ENCODE measurements around the gene PRMT1. TPM values are rescaled to one million over a fixed set of nuclear protein-coding genes. Genes with fewer than 3 reads are reported as not detected.

PRMT1 gene
- polyA plus RNA-seq, 1 donor from 2014 or later: 610 TPM

GRCh38 chr19:49688531-49689132 lies 11.6 kb downstream of the PRMT1 start:
- Histone ChIP-seq H3K9me3 (ENCODE audit: low read length) (no peaks in the 10 kb centered on the region), H2AFZ (ENCODE audit: low read depth, low read length) (no peak overlapping the region), H3K36me3 (ENCODE audit: insufficient read depth, low read length) (no peaks in the 10 kb centered on the region), H3K4me3 (ENCODE audit: low read length) (peak overlapping the region; percentile 71), H3F3A (ENCODE audit: insufficient read depth, low read length, poor library complexity, severe bottlenecking) (no peaks in the 10 kb centered on the region), H3K9me2 (ENCODE audit: insufficient read depth, low read length) (no peaks in the 10 kb centered on the region), H3K4me2 (ENCODE audit: low read length) (peak overlapping the region; percentile 68), H3K27ac (ENCODE audit: low read length) (peak overlapping the region; percentile 99), H4K20me1 (ENCODE audit: insufficient read depth) (no peaks in the 10 kb centered on the region), H3K27me3 (ENCODE audit: insufficient read depth, low read depth, low read length) (no peaks in the 10 kb centered on the region), H3K79me2 (replicated peaks; ENCODE audit: insufficient read depth, low read length) (peaks cover 21% of the 10 kb centered on the region), H3K9ac (ENCODE audit: low read length) (peak overlapping the region; percentile 98)
- no peak for TF ChIP-seq EZH2 (IDR thresholded peaks at IDR 0.05; ENCODE audit: borderline replicate concordance, insufficient read depth, low read length, poor library complexity, severe bottlenecking)
- no peak for TF ChIP-seq MXI1 (conservative IDR thresholded peaks at IDR 0.05; ENCODE audit: poor library complexity, severe bottlenecking)
- TF ChIP-seq SMC3 (conservative IDR thresholded peaks at IDR 0.05; ENCODE audit: poor library complexity): no peak

DNA sequence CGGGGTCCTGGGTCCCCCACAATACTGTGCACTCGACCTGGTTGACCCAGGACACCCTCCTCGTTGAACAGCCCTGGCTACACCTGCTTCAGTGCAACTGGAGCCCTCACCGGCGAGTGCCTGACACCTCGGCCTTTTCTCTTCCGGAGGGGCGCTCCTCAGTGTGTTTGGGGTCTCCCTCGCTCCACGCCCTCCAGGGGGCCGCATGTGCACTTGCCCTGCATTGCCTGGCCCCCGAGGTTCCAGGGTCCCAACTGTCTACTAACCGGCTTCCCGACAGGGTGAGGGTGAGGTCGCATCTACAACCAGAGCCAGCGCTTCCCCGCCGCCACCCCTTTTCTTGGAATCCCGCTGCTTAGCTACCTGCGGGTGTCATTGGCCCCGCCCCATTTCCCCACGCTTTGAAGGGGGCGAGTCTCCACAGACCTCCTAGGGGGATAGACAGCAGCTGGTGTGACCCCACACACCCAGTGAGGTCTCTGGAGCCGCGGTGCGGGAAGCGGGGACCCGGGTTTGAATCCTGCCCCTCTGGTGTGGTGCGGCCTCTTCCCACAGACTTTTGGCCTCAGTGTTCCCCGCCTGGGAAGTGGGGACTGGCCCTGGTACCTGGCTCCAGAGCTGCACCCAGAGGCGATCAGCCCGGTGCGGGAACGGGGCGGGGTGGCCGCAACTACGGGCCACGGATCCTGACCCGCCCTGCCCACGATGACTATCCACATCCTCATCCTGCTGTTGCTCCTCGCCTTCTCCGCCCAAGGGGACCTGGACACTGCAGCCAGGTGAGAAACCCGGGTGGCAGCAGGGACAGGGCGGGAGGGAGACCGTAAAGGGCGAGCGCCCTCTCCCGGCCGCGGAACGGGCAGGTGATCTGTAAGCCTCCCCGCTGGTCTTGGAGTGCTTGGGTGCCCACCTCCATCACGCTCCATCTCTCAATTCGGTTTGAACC lies 12.3 kb downstream of the PRMT1 start, which contains the start of gene ADM5:
Gene ADM5 (plus strand): TSS at position 462 of the 946 bp plus-strand sequence. CDS start 244 bp downstream, at position 706.
- no peaks in the 10 kb centered on the region for H3K36me3 ChIP-seq (ENCODE audit: insufficient read depth, low read length)
- no peaks in the 10 kb centered on the region for H3K27me3 ChIP-seq (ENCODE audit: insufficient read depth, low read depth, low read length)
- H3F3A ChIP-seq (ENCODE audit: insufficient read depth, low read length, poor library complexity, severe bottlenecking): no peaks in the 10 kb centered on the region
- H3K9me3 ChIP-seq (ENCODE audit: low read length): no peaks in the 10 kb centered on the region
- peaks cover 21% of the 10 kb centered on the region for H3K79me2 ChIP-seq (replicated peaks; ENCODE audit: insufficient read depth, low read length)
- H3K4me3 ChIP-seq (ENCODE audit: low read length): peak within 1 kb of the TSS; percentile 71
- H4K20me1 ChIP-seq (ENCODE audit: insufficient read depth): no peaks in the 10 kb centered on the region
- TF ChIP-seq TAF1 (IDR thresholded peaks at IDR 0.05; ENCODE audit: low read depth) (no peak), POLR2AphosphoS5 (IDR thresholded peaks at IDR 0.05) (no peak), RAD21 (conservative IDR thresholded peaks at IDR 0.05) (peak; percentile 55), CTCF (IDR thresholded peaks at IDR 0.05; ENCODE audit: poor library complexity, severe bottlenecking) (peak; percentile 80), MXI1 (conservative IDR thresholded peaks at IDR 0.05; ENCODE audit: poor library complexity, severe bottlenecking) (no peak), EZH2 (IDR thresholded peaks at IDR 0.05; ENCODE audit: borderline replicate concordance, insufficient read depth, low read length, poor library complexity, severe bottlenecking) (no peak), EP300 (conservative IDR thresholded peaks at IDR 0.05; ENCODE audit: poor library complexity, severe bottlenecking) (no peak), SMC3 (conservative IDR thresholded peaks at IDR 0.05; ENCODE audit: poor library complexity) (peak; percentile 60)
- TF ChIP-seq, protein P1, sequence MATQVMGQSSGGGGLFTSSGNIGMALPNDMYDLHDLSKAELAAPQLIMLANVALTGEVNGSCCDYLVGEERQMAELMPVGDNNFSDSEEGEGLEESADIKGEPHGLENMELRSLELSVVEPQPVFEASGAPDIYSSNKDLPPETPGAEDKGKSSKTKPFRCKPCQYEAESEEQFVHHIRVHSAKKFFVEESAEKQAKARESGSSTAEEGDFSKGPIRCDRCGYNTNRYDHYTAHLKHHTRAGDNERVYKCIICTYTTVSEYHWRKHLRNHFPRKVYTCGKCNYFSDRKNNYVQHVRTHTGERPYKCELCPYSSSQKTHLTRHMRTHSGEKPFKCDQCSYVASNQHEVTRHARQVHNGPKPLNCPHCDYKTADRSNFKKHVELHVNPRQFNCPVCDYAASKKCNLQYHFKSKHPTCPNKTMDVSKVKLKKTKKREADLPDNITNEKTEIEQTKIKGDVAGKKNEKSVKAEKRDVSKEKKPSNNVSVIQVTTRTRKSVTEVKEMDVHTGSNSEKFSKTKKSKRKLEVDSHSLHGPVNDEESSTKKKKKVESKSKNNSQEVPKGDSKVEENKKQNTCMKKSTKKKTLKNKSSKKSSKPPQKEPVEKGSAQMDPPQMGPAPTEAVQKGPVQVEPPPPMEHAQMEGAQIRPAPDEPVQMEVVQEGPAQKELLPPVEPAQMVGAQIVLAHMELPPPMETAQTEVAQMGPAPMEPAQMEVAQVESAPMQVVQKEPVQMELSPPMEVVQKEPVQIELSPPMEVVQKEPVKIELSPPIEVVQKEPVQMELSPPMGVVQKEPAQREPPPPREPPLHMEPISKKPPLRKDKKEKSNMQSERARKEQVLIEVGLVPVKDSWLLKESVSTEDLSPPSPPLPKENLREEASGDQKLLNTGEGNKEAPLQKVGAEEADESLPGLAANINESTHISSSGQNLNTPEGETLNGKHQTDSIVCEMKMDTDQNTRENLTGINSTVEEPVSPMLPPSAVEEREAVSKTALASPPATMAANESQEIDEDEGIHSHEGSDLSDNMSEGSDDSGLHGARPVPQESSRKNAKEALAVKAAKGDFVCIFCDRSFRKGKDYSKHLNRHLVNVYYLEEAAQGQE (IDR thresholded peaks at IDR 0.05; ENCODE audit: borderline replicate concordance): no peak
- no peak within 1 kb of the TSS for H2AFZ ChIP-seq (ENCODE audit: low read depth, low read length)
- H3K4me2 ChIP-seq (ENCODE audit: low read length): peak within 1 kb of the TSS; percentile 68
- H3K9me2 ChIP-seq (ENCODE audit: insufficient read depth, low read length): no peaks in the 10 kb centered on the region
- peak within 1 kb of the TSS; percentile 98 for H3K9ac ChIP-seq (ENCODE audit: low read length)
- H3K27ac ChIP-seq (ENCODE audit: low read length): peak within 1 kb of the TSS; percentile 99
